Lung (tissue), 12 donors: ENCODE measurements around the gene DCAF8. TPM values are rescaled to one million over a fixed set of nuclear protein-coding genes. Genes with fewer than 3 reads are reported as not detected.

Experiments
- ATAC-seq: fragments of 200-7000 bp; cut with Tn5 transposase; one replicate; pipeline ENCODE4 v1.9.1; 2020; ENCODE audit warnings: moderate number of reproducible peaks; ENCODE audit not compliant: insufficient read depth, low FRiP score
- DNase-seq, 3 donors: peaks; one replicate each; pipeline ENCODE4 v3.0.0-alpha.2; 2013 to 2017
- H3K27ac ChIP-seq, 2 donors: one replicate each; pipeline ENCODE4 v1.5.1; 2013; ENCODE audit warnings: mild to moderate bottlenecking in 2 of 2, moderate library complexity in 2 of 2, control low read depth in 1 of 2, inconsistent platforms in 1 of 2, low read depth in 1 of 2, low read length in 1 of 2
- H3K27me3 ChIP-seq, 3 donors: one replicate each; pipeline ENCODE4 v1.5.1; 2013; ENCODE audit warnings: low read length in 2 of 3; ENCODE audit not compliant: control insufficient read depth in 3 of 3, insufficient read depth in 3 of 3
- H3K36me3 ChIP-seq, 4 donors: one replicate each; pipeline ENCODE4 v1.5.1; 2013; ENCODE audit warnings: low read length in 4 of 4, mild to moderate bottlenecking in 1 of 4, moderate library complexity in 1 of 4; ENCODE audit not compliant: control insufficient read depth in 4 of 4, insufficient read depth in 4 of 4
- H3K4me1 ChIP-seq, 5 donors: one replicate each; pipeline ENCODE4 v1.5.1; 2013; ENCODE audit warnings: low read length in 5 of 5, mild to moderate bottlenecking in 2 of 5, moderate library complexity in 1 of 5; ENCODE audit not compliant: control insufficient read depth in 5 of 5, insufficient read depth in 5 of 5
- H3K4me3 ChIP-seq: one replicate; pipeline ENCODE4 v1.5.1; 2013; ENCODE audit warnings: mild to moderate bottlenecking, control low read depth, moderate library complexity
- H3K9ac ChIP-seq, 2 donors: one replicate each; pipeline ENCODE4 v1.5.1; 2013; ENCODE audit warnings: low read length in 2 of 2, control low read depth in 1 of 2; ENCODE audit not compliant: insufficient read depth in 1 of 2
- H3K9me3 ChIP-seq, 4 donors: one replicate each; pipeline ENCODE4 v1.5.1; 2013; ENCODE audit warnings: low read length in 3 of 4, mild to moderate bottlenecking in 1 of 4, moderate library complexity in 1 of 4; ENCODE audit not compliant: control insufficient read depth in 4 of 4, insufficient read depth in 3 of 4
- CTCF ChIP-seq: IDR thresholded peaks from 2 replicates; pipeline ENCODE4 v1.5.1; 2012; ENCODE audit warnings: mild to moderate bottlenecking; ENCODE audit errors: control extremely low read depth, extremely low read depth
- WGBS, 2 donors: extraction: QIAGEN DNeasy Blood & Tissue Kit; methylation state at CpG; one replicate each; pipeline ENCODE4 v1.1.7; 2013; 5-methylcytosine and 5-hydroxymethylcytosine counted together
- polyA plus RNA-seq, 2 donors: library from polyadenylated mRNA; stranded (reverse); fragments of 200-250 nt; gene quantifications; one replicate each; pipeline ENCODE4 v1.2.1, GENCODE V29; 2013
- total RNA-seq, 2 donors: library from RNA; depleted of rRNA in 1 of 2; stranded (reverse); fragments of >200 nt in 1 of 2; gene quantifications; one replicate each; pipeline ENCODE4 v1.2.1, GENCODE V29; 2014 to 2021
- donor health status: control.
- donor health status: control.
- donor health status: Bipolar disorder and iron deficiency.
- donor health status: healthy.
- donor health status: DM: yes; HTN: yes; CAD: no.

DCAF8 gene
- total and polyA plus RNA-seq, 4 donors, result 64.0 to 207 (median 88.1) TPM

GRCh38 chr1:160206036-160206389 is 56.3 kb downstream of the DCAF8 start:
- Histone ChIP-seq H3K9ac (peak overlapping the region; percentile 81 to 90), H3K4me3 (peak overlapping the region; percentile 91), H3K27ac (peak overlapping the region; percentile 96 to 99), H3K36me3 (peaks cover 4 to 15% (median 5%) of the 10 kb centered on the region in 4 donors), H3K27me3 (no peaks in the 10 kb centered on the region), H3K4me1 (peaks cover 13 to 52% (median 34%) of the 10 kb centered on the region in 5 donors), H3K9me3 (no peaks in the 10 kb centered on the region)
- 7 to 17% methylated on average over 9 of the region's 9 CpGs for WGBS, 2 donors
- ATAC-seq, result peak; percentile 45
- no peak for TF ChIP-seq CTCF
- peak; percentile 58 to 71 (median 59) for DNase-seq

DNA sequence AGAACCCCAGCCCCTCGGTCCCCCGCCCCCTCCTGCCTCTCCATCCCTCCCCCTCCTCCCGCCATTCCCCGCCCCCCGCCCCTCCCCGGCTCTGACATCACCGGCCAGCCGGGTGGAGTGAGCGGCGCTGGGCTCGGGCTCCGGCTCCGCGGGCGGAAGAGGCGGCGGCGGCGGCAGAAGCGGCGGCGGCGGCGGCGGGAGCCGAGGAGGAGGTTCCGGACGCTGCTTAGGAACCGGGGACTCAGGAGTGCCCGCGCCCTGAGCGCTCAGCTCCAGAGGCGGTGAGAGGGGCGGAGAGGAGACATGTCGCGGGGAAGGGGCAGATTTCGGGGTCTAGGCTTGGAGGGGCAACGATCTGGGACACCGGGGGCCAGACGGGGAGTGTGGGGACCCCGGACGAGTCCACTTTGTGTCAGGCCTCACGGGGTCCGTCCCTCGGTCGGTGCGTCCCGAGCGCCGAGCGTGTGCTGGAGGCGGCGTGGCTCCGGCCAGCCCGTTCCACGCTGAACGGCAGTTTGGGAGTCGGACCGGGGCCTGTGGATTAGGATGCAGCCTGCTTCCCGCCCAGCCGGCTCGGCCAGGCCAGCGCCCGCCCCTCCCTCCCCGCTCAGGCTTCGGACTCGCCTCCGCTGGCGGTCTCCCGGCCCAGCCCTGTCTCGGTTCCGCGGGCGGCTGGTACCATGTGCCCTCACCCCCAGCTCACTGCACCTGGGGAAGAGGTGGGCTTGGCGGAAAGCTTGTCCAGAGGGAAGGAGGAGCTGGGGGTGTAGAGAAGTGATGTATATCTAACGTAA is 56.9 kb downstream of the DCAF8 start, which contains the start of gene PEA15:
PEA15 (plus strand) TSS at position 143 of the 794 bp plus-strand sequence. CDS start 6,161 bp downstream, outside the sequence.
- no peak for TF ChIP-seq CTCF
- Histone ChIP-seq H3K4me1 (peaks cover 13 to 49% (median 30%) of the 10 kb centered on the region in 5 donors), H3K9me3 (no peaks in the 10 kb centered on the region), H3K27me3 (no peaks in the 10 kb centered on the region), H3K36me3 (peaks cover 2 to 10% (median 4%) of the 10 kb centered on the region in 4 donors), H3K27ac (peak within 1 kb of the TSS; percentile 96 to 99), H3K9ac (peak within 1 kb of the TSS; percentile 81 to 90), H3K4me3 (peak within 1 kb of the TSS; percentile 91)
- 0 to 1% methylated on average over 53 to 76 of the region's 76 CpGs for WGBS, 2 donors
- ATAC-seq (peak; percentile 84), DNase-seq (peak; percentile 84 to 89 (median 86))

GRCh38 chr1:160204526-160205241 is 57.7 kb downstream of the DCAF8 start:
- Histone ChIP-seq H3K27ac (peak overlapping the region; percentile 49 to 55), H3K9me3 (no peaks in the 10 kb centered on the region), H3K4me1 (peaks cover 9 to 42% (median 26%) of the 10 kb centered on the region in 5 donors), H3K36me3 (peaks cover 0 to 9% (median 4%) of the 10 kb centered on the region in 4 donors), H3K27me3 (no peaks in the 10 kb centered on the region), H3K4me3 (no peak overlapping the region), H3K9ac (no peak overlapping the region)
- 24 to 25% methylated on average over 7 of the region's 7 CpGs for WGBS, 2 donors
- ATAC-seq (no peak), DNase-seq (no peak)
- TF ChIP-seq CTCF, result no peak
